Esophagus mucosa (tissue), 1 donor: ENCODE results near the gene SLFN13. TPM values are rescaled to one million over a fixed set of nuclear protein-coding genes. Genes with fewer than 3 reads are reported as not detected.
"Not testable (repeated sequence)": the region's sequence is repeated elsewhere in the genome, so short reads cannot be mapped to it uniquely, and the experiment has no call there.

Source experiments
- ATAC-seq: fragments of 200-7000 bp; cut with Tn5 transposase; one replicate; pipeline ENCODE4 v1.9.1; 2020
- total RNA-seq: library from RNA; stranded (reverse); gene quantifications from one replicate; pipeline ENCODE4 v1.2.4, GENCODE V29; 2023
- donor health status: DM: yes; HTN: yes; CAD: no.

Gene SLFN13
- total RNA-seq, 1 donor from 2014 or later: 7.9 TPM

GRCh38 chr17:35432176-35433074 lies 16.1 kb downstream of the SLFN13 start, which contains the start of gene SLFN12:
Gene SLFN12 (minus strand): TSS chr17:35432500. CDS start chr17:35423028, 9,472 bp downstream.
- ATAC-seq: peak; percentile 81

- no peak for ATAC-seq
Observed at GRCh38 chr17:35429702-35430101, 18.9 kb downstream of the SLFN13 start.

GRCh38 chr17:35428229-35428628 lies 20.3 kb downstream of the SLFN13 start:
- ATAC-seq: no peak

- no peak for ATAC-seq
Observed at GRCh38 chr17:35423761-35424160, 24.8 kb downstream of the SLFN13 start.

- not testable (repeated sequence) for ATAC-seq
Observed at GRCh38 chr17:35421069-35421468, 27.5 kb downstream of the SLFN13 start.

- no peak for ATAC-seq
Observed at GRCh38 chr17:35416659-35417058, 31.9 kb downstream of the SLFN13 start.

GRCh38 chr17:35414707-35415106 lies 33.9 kb downstream of the SLFN13 start:
- not testable (repeated sequence) for ATAC-seq

GRCh38 chr17:35414247-35414646 lies 34.3 kb downstream of the SLFN13 start:
- ATAC-seq: no peak

GRCh38 chr17:35407531-35407930 lies 41.0 kb downstream of the SLFN13 start:
- ATAC-seq: no peak

- no peak for ATAC-seq
Observed at GRCh38 chr17:35406568-35406967, 42.0 kb downstream of the SLFN13 start.

- ATAC-seq: peak; percentile 48
Observed at GRCh38 chr17:35404360-35404759, 44.2 kb downstream of the SLFN13 start.

- not testable (repeated sequence) for ATAC-seq
Observed at GRCh38 chr17:35393783-35394182, 54.8 kb downstream of the SLFN13 start.

- ATAC-seq: no peak
Observed at GRCh38 chr17:35390663-35391062, 57.9 kb downstream of the SLFN13 start.

GRCh38 chr17:35390156-35390555 lies 58.4 kb downstream of the SLFN13 start:
- no peak for ATAC-seq

GRCh38 chr17:35387496-35387895 lies 61.1 kb downstream of the SLFN13 start:
- ATAC-seq: no peak

Other genes starting within 250 kb of the SLFN13 start
- gene SLFN5, start 205.7 kb downstream of the SLFN13 start, total RNA-seq: 25.0 TPM
- 6.6 TPM for gene SLFN11, start 75.1 kb downstream of the SLFN13 start, total RNA-seq
- 2.6 TPM for gene SLFN12, start 16.3 kb downstream of the SLFN13 start, total RNA-seq
- gene SLFN12L, start 88.9 kb upstream of the SLFN13 start, total RNA-seq: 0.40 TPM
- gene SLFN14, start 112.1 kb upstream of the SLFN13 start, total RNA-seq: not detected
- gene PEX12, start 129.8 kb upstream of the SLFN13 start, total RNA-seq: 3.9 TPM
- 37.9 TPM for gene AP2B1, start 138.6 kb upstream of the SLFN13 start, total RNA-seq